NCI-H1092 (cell line): Measurements from ENCODE around the gene TINCR.

ENCODE experiments used
- DNase-seq: peaks from one replicate; lab custom pipeline; 2025; lab: John Stamatoyannopoulos, UW

TINCR gene

DNA sequence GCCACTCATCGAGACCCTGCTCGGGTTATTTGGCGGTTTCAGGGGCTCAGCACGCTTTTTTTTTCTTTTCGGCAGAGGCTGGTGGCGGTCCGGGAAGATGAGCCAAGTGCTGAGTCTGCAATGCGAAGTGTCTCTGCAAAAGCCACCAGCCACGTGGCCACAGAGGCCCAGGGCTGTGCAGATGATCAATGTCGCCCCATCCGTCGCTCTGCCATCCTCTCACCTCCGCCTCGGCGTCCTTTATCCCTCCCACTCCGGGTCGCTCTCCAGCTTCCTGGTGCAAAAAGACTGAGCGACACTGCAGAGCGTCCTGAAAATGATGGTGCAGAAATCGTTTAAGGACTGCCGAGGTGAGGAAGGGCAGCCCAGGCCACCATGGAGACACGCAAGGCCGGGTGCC, 55.0 kb downstream of the TINCR start:
- DNase-seq, result no peak
